ENCODE results near the gene NEDD4L. TPM values are rescaled to one million over a fixed set of nuclear protein-coding genes. Genes with fewer than 3 reads are reported as not detected.
"Not testable (repeated sequence)": the region's sequence is repeated elsewhere in the genome, so short reads cannot be mapped to it uniquely, and the experiment has no call there.

The NEDD4L gene
- total and polyA plus RNA-seq, 7 donors: 52.0 to 104 (median 57.4) TPM

GRCh38 chr18:58379443-58379842 lies 335.4 kb downstream of the NEDD4L start:
- Histone ChIP-seq H3K36me3 (peaks cover 0 to 57% (median 8%) of the 10 kb centered on the region in 4 donors), H3K27me3 (no peaks in the 10 kb centered on the region), H3K4me1 (peaks cover 0 to 11% (median 6%) of the 10 kb centered on the region in 4 donors), H3K9me3 (no peaks in the 10 kb centered on the region), H3K27ac (no peak overlapping the region), H3K4me3 (no peak overlapping the region)
- 94 to 95% methylated on average over 15 of the region's 15 CpGs for WGBS, 2 donors
- intact Hi-C loops (cut with DNase I): no loop called here
- no peak for DNase-seq
- TF ChIP-seq POLR2AphosphoS5 (IDR thresholded peaks at IDR 0.05) (no peak), EP300 (IDR thresholded peaks at IDR 0.05) (no peak), CTCF (IDR thresholded peaks at IDR 0.05) (no peak), POLR2A (IDR thresholded peaks at IDR 0.05) (no peak)

GRCh38 chr18:58380113-58380512 lies 336.1 kb downstream of the NEDD4L start:
- DNase-seq; H3K27me3 ChIP-seq; H3K4me3 ChIP-seq; intact Hi-C loops (cut with DNase I); H3K27ac ChIP-seq; H3K9me3 ChIP-seq: not testable (repeated sequence)
- H3K4me1 ChIP-seq: peaks cover 0 to 11% (median 6%) of the 10 kb centered on the region in 4 donors
- H3K36me3 ChIP-seq: peaks cover 0 to 57% (median 9%) of the 10 kb centered on the region in 4 donors
- WGBS, 2 donors: 96 to 97% methylated on average over 4 of the region's 4 CpGs

GRCh38 chr18:58381676-58382411 lies 337.8 kb downstream of the NEDD4L start:
- H3K36me3 ChIP-seq: peaks cover 0 to 59% (median 19%) of the 10 kb centered on the region in 4 donors
- 95 to 97% methylated on average over 12 of the region's 12 CpGs for WGBS, 2 donors

GRCh38 chr18:58382446-58382845 lies 338.4 kb downstream of the NEDD4L start:
- Histone ChIP-seq H3K9me3 (no peaks in the 10 kb centered on the region), H3K27ac (no peak overlapping the region), H3K36me3 (peaks cover 0 to 60% (median 19%) of the 10 kb centered on the region in 4 donors), H3K4me3 (no peak overlapping the region), H3K4me1 (peaks cover 0 to 11% (median 6%) of the 10 kb centered on the region in 4 donors), H3K27me3 (no peaks in the 10 kb centered on the region)
- DNase-seq: no peak
- intact Hi-C loops (cut with DNase I): no loop called here
- 87 to 90% methylated on average over 2 of the region's 2 CpGs for WGBS, 2 donors
- TF ChIP-seq EP300 (IDR thresholded peaks at IDR 0.05): no peak
- no peak for TF ChIP-seq CTCF (IDR thresholded peaks at IDR 0.05)
- no peak for TF ChIP-seq POLR2A (IDR thresholded peaks at IDR 0.05)
- TF ChIP-seq POLR2AphosphoS5 (IDR thresholded peaks at IDR 0.05): no peak

More at GRCh38 chr18:58381676-58382411, 337.8 kb downstream of the NEDD4L start:
- intact Hi-C loops (cut with DNase I): no loop called here
- Histone ChIP-seq H3K9me3 (no peaks in the 10 kb centered on the region), H3K4me3 (no peak overlapping the region), H3K27ac (no peak overlapping the region), H3K27me3 (no peaks in the 10 kb centered on the region), H3K4me1 (peaks cover 0 to 11% (median 6%) of the 10 kb centered on the region in 4 donors)
- TF ChIP-seq CTCF (IDR thresholded peaks at IDR 0.05) (no peak), POLR2AphosphoS5 (IDR thresholded peaks at IDR 0.05) (no peak), POLR2A (IDR thresholded peaks at IDR 0.05) (no peak), EP300 (IDR thresholded peaks at IDR 0.05) (no peak)
- no peak for DNase-seq

- 95 to 96% methylated on average over 13 of the region's 13 CpGs for WGBS, 2 donors
- intact Hi-C loops (cut with DNase I): no loop called here
- H3K27ac ChIP-seq: no peak overlapping the region
- H3K4me3 ChIP-seq: no peak overlapping the region
- no peak for DNase-seq
- H3K9me3 ChIP-seq: no peaks in the 10 kb centered on the region
- no peaks in the 10 kb centered on the region for H3K27me3 ChIP-seq
- H3K36me3 ChIP-seq: peaks cover 0 to 78% (median 22%) of the 10 kb centered on the region in 4 donors
- TF ChIP-seq POLR2AphosphoS5 (IDR thresholded peaks at IDR 0.05) (no peak), EP300 (IDR thresholded peaks at IDR 0.05) (no peak), CTCF (IDR thresholded peaks at IDR 0.05) (no peak), POLR2A (IDR thresholded peaks at IDR 0.05) (no peak)
- H3K4me1 ChIP-seq: peaks cover 0 to 12% (median 6%) of the 10 kb centered on the region in 4 donors
These were observed 341.4 kb downstream of the NEDD4L start for GRCh38 chr18:58385472-58385871.

All from sigmoid colon (tissue), 7 donors.